Stomach (tissue), 9 donors: ENCODE measurements around the gene FRAT2. TPM values are rescaled to one million over a fixed set of nuclear protein-coding genes. Genes with fewer than 3 reads are reported as not detected.
A peak's percentile ranks its signal among the peaks of the same experiment; 100 is the strongest.

Source experiments
- DNase-seq, 2 donors: peaks; one replicate each; pipeline versions ENCODE4 v3.0.0 to v3.0.0-alpha.2; 2013 to 2019
- H3K27ac ChIP-seq, 5 donors: fragments of 200-600 bp in 4 of 5; sonication (generic) in 4 of 5; one replicate each; pipeline ENCODE4 v1.5.1; 2013 to 2019; ENCODE audit warnings: mild to moderate bottlenecking in 1 of 5, moderate library complexity in 1 of 5
- H3K27me3 ChIP-seq, 3 donors: fragments of 200-600 bp; sonication (generic); one replicate each; pipeline ENCODE4 v1.5.1; 2017 to 2019; ENCODE audit warnings: mixed run types in 1 of 3
- H3K36me3 ChIP-seq, 4 donors: fragments of 200-600 bp; sonication (generic); 1 replicate in 3 of 4; 2 replicates in 1 of 4; pipeline ENCODE4 v1.5.1; 2016 to 2019
- H3K4me1 ChIP-seq, 4 donors: fragments of 200-600 bp; sonication (generic); one replicate each; pipeline ENCODE4 v1.5.1; 2016 to 2019
- H3K4me3 ChIP-seq, 4 donors: fragments of 200-600 bp; sonication (generic) in 3 of 4; one replicate each; pipeline ENCODE4 v1.5.1; 2016 to 2019; ENCODE audit warnings: mild to moderate bottlenecking in 1 of 4
- H3K9me3 ChIP-seq, 4 donors: fragments of 200-600 bp; sonication (generic); one replicate each; pipeline ENCODE4 v1.5.1; 2016 to 2019
- CTCF ChIP-seq, 7 experiments: fragments of 450-650 bp in 4 of 7; fragments of 200-600 bp in 3 of 7; sonication (generic) in 3 of 7; IDR thresholded peaks; one replicate each; pipeline ENCODE4 v1.5.1; 2016 to 2019; ENCODE audit warnings: antibody characterized with exemption in 7 of 7, control low read depth in 2 of 7, mild to moderate bottlenecking in 1 of 7
- EP300 ChIP-seq: sonication (generic); formaldehyde crosslinking; IDR thresholded peaks from one replicate; pipeline ENCODE4 v1.6.1; 2017; ENCODE audit warnings: antibody characterized with exemption
- POLR2A ChIP-seq, 4 donors: fragments of 450-650 bp; IDR thresholded peaks; one replicate each; pipeline ENCODE4 v1.6.1; 2016; ENCODE audit warnings: antibody characterized with exemption in 4 of 4, control low read depth in 2 of 4, mild to moderate bottlenecking in 1 of 4, moderate library complexity in 1 of 4
- POLR2AphosphoS5 ChIP-seq, 3 donors: sonication (generic); formaldehyde crosslinking; IDR thresholded peaks; one replicate each; pipeline ENCODE4 v1.6.1; 2016; ENCODE audit warnings: antibody characterized with exemption in 3 of 3
- WGBS, 5 donors: extraction: QIAGEN DNeasy Blood & Tissue Kit in 3 of 5; methylation state at CpG; one replicate each; pipeline versions ENCODE4 v1.1.5 to v1.1.7; 2013 to 2018; 5-methylcytosine and 5-hydroxymethylcytosine counted together
- intact Hi-C: fragments of 100-400 bp; cut with DNase I; formaldehyde crosslinking; loops from one replicate; pipeline ENCODE4 v1.15.1; 2023; ENCODE audit warnings: low total_unique reads
- polyA plus RNA-seq, 3 donors: library from polyadenylated mRNA; stranded (reverse); fragments of 200-250 nt; gene quantifications; one replicate each; pipeline ENCODE4 v1.2.3, GENCODE V29; 2013
- total RNA-seq, 5 donors: library from RNA; depleted of rRNA; stranded (reverse); fragments of >200 nt; gene quantifications; one replicate each; pipeline versions ENCODE4 v1.1.0 to v1.2.3, GENCODE V29; 2014 to 2016
- donor health status: healthy with polysubstance abuse.
- donor health status: Bipolar disorder and iron deficiency.
- donor health status: healthy.

FRAT2 gene
- total and polyA plus RNA-seq, 8 donors: 6.4 to 213 (median 15.2) TPM

DNA sequence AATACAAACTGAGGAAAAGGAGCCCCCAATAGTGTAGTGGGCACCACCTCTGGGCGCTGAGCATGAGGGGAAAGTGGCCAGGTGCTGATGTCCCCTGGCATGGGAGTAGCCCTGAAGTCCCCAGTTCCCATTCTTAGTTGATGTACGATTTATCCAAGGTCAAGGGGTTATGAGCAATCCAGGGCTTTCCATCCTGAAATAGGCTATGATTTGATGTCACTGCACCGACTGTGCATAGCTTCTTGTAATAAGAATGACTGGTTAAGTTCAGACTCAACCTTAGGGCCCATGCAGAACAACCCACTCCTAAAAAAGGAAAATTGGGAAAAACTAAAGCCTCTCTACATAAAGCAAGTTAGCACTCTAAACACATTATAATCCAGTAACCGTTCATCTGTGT, 11.0 kb downstream of the FRAT2 start:
- WGBS, 5 donors: 70 to 84% (median 78%) methylated on average over 4 of the region's 4 CpGs

GRCh38 chr10:97321804-97322190, 12.7 kb downstream of the FRAT2 start:
- peaks cover 17 to 55% (median 41%) of the 10 kb centered on the region in 4 donors for H3K4me1 ChIP-seq
- WGBS, 5 donors: 60 to 83% (median 75%) methylated on average over 3 of the region's 3 CpGs
- peak overlapping the region in 3 of 4 donors; percentile 3 to 92 (median 85) for H3K4me3 ChIP-seq
- no peaks in the 10 kb centered on the region for H3K27me3 ChIP-seq
- H3K27ac ChIP-seq: peak overlapping the region in 1 of 5 donors; percentile 99
- intact Hi-C loops: no loop called here
- no peak for DNase-seq
- H3K9me3 ChIP-seq: no peaks in the 10 kb centered on the region
- H3K36me3 ChIP-seq: no peaks in the 10 kb centered on the region
- TF ChIP-seq POLR2AphosphoS5 (IDR thresholded peaks at IDR 0.05) (no peak), POLR2A (IDR thresholded peaks at IDR 0.05) (no peak), EP300 (no peak), CTCF (IDR thresholded peaks at IDR 0.05) (no peak)

More for the DNA sequence above, 11.0 kb downstream of the FRAT2 start:
- DNase-seq: no peak
- peaks cover 0 to 6% (median 2%) of the 10 kb centered on the region in 4 donors for H3K36me3 ChIP-seq
- TF ChIP-seq POLR2A (IDR thresholded peaks at IDR 0.05) (no peak), EP300 (no peak), POLR2AphosphoS5 (IDR thresholded peaks at IDR 0.05) (no peak), CTCF (IDR thresholded peaks at IDR 0.05) (no peak)
- no peak overlapping the region for H3K4me3 ChIP-seq
- H3K4me1 ChIP-seq: peaks cover 31 to 65% (median 54%) of the 10 kb centered on the region in 4 donors
- no peaks in the 10 kb centered on the region for H3K27me3 ChIP-seq
- intact Hi-C loops: no loop called here
- no peak overlapping the region for H3K27ac ChIP-seq
- H3K9me3 ChIP-seq: no peaks in the 10 kb centered on the region

DNA sequence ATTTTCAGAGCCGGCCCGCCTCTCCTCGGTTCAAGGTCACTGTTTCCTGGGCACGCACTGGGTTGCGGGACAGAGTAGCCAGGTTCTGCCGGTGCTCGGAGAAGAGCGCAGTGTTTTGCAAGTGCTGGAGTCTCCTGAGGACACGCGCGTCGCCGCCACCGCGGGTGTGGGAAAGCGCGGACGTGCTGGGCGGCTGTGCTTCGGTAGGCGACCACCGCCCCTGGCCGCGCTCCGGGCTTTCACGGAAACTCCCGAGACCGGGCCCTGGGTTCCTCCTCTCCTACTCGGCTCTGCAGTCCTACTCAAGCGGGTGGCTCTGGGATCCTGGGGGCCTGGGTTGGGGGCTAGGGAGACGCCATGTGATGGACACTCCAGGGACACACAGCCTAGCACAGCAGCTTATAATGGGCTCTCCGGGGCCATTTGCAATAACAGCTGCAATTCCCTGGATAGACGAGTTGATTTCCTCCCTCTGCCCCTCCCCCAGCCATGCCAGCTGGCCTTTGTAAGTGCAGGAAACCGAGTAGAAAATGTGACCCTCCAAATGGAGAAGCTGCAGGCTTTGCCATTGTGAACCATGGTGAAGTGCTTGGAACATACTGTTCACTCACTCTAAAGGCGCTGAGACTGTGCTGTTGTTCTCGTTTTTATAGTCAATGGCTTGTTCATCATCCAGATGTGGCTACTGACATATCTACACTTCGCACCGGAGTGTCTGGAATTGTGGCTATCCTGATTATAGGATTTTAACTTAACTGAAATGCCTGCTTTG, 13.3 kb downstream of the FRAT2 start:
- H3K4me3 ChIP-seq: peak overlapping the region; percentile 68 to 92 (median 83)
- peak overlapping the region; percentile 11 to 99 (median 96) for H3K27ac ChIP-seq
- no peak for TF ChIP-seq POLR2A (IDR thresholded peaks at IDR 0.05)
- no peak for TF ChIP-seq EP300
- peak in 1 of 3 donors; percentile 22 for TF ChIP-seq POLR2AphosphoS5 (IDR thresholded peaks at IDR 0.05)
- TF ChIP-seq CTCF (IDR thresholded peaks at IDR 0.05): no peak

DNA sequence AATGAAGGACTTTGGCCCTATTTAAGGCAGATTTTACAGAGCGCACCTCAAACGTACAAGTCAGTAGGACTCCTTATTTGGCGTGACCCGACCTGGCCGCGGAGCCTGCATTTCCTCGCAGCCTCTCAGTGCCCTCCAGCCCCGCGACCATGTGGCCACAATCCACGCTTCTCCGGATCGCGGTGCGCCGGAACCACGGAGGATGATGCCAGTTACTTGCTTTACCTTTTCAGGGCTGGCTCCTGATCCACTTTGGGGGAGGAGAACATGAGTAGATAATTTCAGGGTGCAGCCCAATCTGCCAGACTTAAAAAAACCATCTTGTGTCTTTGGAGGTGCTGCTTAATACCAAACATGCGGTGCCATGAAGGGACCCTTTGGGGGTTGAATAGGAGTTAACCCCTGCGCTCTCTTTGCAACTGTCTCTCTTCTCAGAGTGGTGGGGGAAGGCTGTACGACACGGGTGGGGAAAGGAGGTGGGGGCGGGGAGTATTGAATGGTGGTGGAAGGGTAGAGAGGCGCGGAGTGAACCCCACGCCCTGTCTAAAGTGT, 14.0 kb downstream of the FRAT2 start:
- DNase-seq: peak; percentile 29 to 49
- TF ChIP-seq POLR2A (IDR thresholded peaks at IDR 0.05) (no peak), EP300 (no peak), POLR2AphosphoS5 (IDR thresholded peaks at IDR 0.05) (no peak), CTCF (IDR thresholded peaks at IDR 0.05) (no peak)
- H3K36me3 ChIP-seq: no peaks in the 10 kb centered on the region
- H3K27ac ChIP-seq: peak overlapping the region; percentile 87 to 99 (median 97)
- no peaks in the 10 kb centered on the region for H3K9me3 ChIP-seq
- intact Hi-C loops: no loop called here
- 15 to 33% (median 20%) methylated on average over 18 to 24 of the region's 24 CpGs for WGBS, 5 donors
- no peaks in the 10 kb centered on the region for H3K27me3 ChIP-seq
- peak overlapping the region; percentile 68 to 92 (median 83) for H3K4me3 ChIP-seq
- H3K4me1 ChIP-seq: peaks cover 17 to 44% (median 32%) of the 10 kb centered on the region in 4 donors

More for the DNA sequence above, 13.3 kb downstream of the FRAT2 start:
- no peaks in the 10 kb centered on the region for H3K27me3 ChIP-seq
- peaks cover 17 to 50% (median 38%) of the 10 kb centered on the region in 4 donors for H3K4me1 ChIP-seq
- 33 to 54% (median 40%) methylated on average over 22 to 38 of the region's 38 CpGs for WGBS, 5 donors
- peak in 1 of 2 donors; percentile 75 for DNase-seq
- no peaks in the 10 kb centered on the region for H3K9me3 ChIP-seq
- H3K36me3 ChIP-seq: no peaks in the 10 kb centered on the region
- intact Hi-C loops: no loop called here
